Mesenchymal stem cell (in vitro differentiated cells and primary cell): Measurements from ENCODE around the gene NPW.

Experiments used
- DNase-seq: peaks from one replicate; pipeline ENCODE4 v3.0.0-alpha.2; 2013
- H2AFZ ChIP-seq: one replicate; pipeline ENCODE4 v1.6.1; 2013; ENCODE audit warnings: low read depth, mild to moderate bottlenecking, control low read depth, inconsistent platforms, low read length, moderate library complexity
- H2AK5ac ChIP-seq: 2 replicates; pipeline ENCODE4 v1.6.1; 2013; ENCODE audit warnings: low read length, moderate library complexity, mild to moderate bottlenecking, inconsistent platforms; ENCODE audit not compliant: severe bottlenecking
- H2BK120ac ChIP-seq: one replicate; pipeline ENCODE4 v1.6.1; 2013; ENCODE audit warnings: low read depth, mild to moderate bottlenecking, inconsistent platforms, low read length, moderate library complexity
- H2BK12ac ChIP-seq, 2 experiments: one replicate each; pipeline ENCODE4 v1.6.1; 2013; ENCODE audit warnings: inconsistent platforms in 2 of 2, low read length in 2 of 2, mild to moderate bottlenecking in 2 of 2, moderate library complexity in 2 of 2, control low read depth in 1 of 2
- H2BK15ac ChIP-seq: one replicate; pipeline ENCODE4 v1.6.1; 2013; ENCODE audit warnings: mild to moderate bottlenecking, low read depth, inconsistent platforms; ENCODE audit not compliant: poor library complexity, severe bottlenecking
- H2BK5ac ChIP-seq: 2 replicates; pipeline ENCODE4 v1.6.1; 2013; ENCODE audit warnings: low read depth, mild to moderate bottlenecking, low read length, control low read depth, inconsistent platforms; ENCODE audit not compliant: poor library complexity, severe bottlenecking
- H3K14ac ChIP-seq, 2 experiments: one replicate each; pipeline ENCODE4 v1.6.1; 2013; ENCODE audit warnings: inconsistent platforms in 2 of 2, low read length in 2 of 2, control low read depth in 1 of 2, mild to moderate bottlenecking in 1 of 2, moderate library complexity in 1 of 2
- H3K18ac ChIP-seq, 2 experiments: one replicate each; pipeline ENCODE4 v1.6.1; 2013; ENCODE audit warnings: inconsistent platforms in 2 of 2, low read length in 2 of 2, control low read depth in 1 of 2, low read depth in 1 of 2, mild to moderate bottlenecking in 1 of 2
- H3K23ac ChIP-seq, 2 experiments: one replicate each; pipeline ENCODE4 v1.6.1; 2013; ENCODE audit warnings: inconsistent platforms in 2 of 2, low read length in 2 of 2, mild to moderate bottlenecking in 2 of 2, moderate library complexity in 2 of 2, control low read depth in 1 of 2
- H3K27ac ChIP-seq: 2 replicates; pipeline ENCODE4 v1.5.1; 2013; ENCODE audit warnings: mild to moderate bottlenecking, moderate library complexity, low read length, control low read depth, inconsistent platforms; ENCODE audit not compliant: poor library complexity, severe bottlenecking
- H3K27me3 ChIP-seq, 2 experiments: 2 replicates each; pipeline versions ENCODE4 v1.6.1 to v1.7.0; 2013; ENCODE audit warnings: low read length in 2 of 2, mild to moderate bottlenecking in 2 of 2, moderate library complexity in 2 of 2, control low read depth in 1 of 2, inconsistent platforms in 1 of 2; ENCODE audit not compliant: control insufficient read depth in 1 of 2, insufficient read depth in 1 of 2
- H3K36me3 ChIP-seq, 2 experiments: 2 replicates each; pipeline versions ENCODE4 v1.6.1 to v1.7.0; 2013; ENCODE audit warnings: low read length in 2 of 2, control low read depth in 1 of 2, inconsistent platforms in 1 of 2, low read depth in 1 of 2, mild to moderate bottlenecking in 1 of 2; ENCODE audit not compliant: insufficient read depth in 2 of 2, control insufficient read depth in 1 of 2
- H3K4ac ChIP-seq, 2 experiments: one replicate each; pipeline ENCODE4 v1.6.1; 2013; ENCODE audit warnings: inconsistent platforms in 2 of 2, low read length in 2 of 2, mild to moderate bottlenecking in 2 of 2, moderate library complexity in 2 of 2, control low read depth in 1 of 2, low read depth in 1 of 2
- H3K4me1 ChIP-seq: 2 replicates; pipeline ENCODE4 v1.6.1; 2013; ENCODE audit warnings: low read depth, low read length, control low read depth; ENCODE audit not compliant: control insufficient read depth, insufficient read depth
- H3K4me2 ChIP-seq: 2 replicates; pipeline ENCODE4 v1.6.1; 2013; ENCODE audit warnings: low read length, mild to moderate bottlenecking, inconsistent platforms; ENCODE audit not compliant: poor library complexity, severe bottlenecking
- H3K4me3 ChIP-seq, 2 experiments: 2 replicates each; pipeline versions ENCODE4 v1.5.1 to v1.7.0; 2013; ENCODE audit warnings: low read length in 2 of 2, mild to moderate bottlenecking in 2 of 2, control low read depth in 1 of 2, low read depth in 1 of 2; ENCODE audit not compliant: insufficient read depth in 1 of 2
- H3K79me1 ChIP-seq: replicated peaks from 2 replicates; pipeline ENCODE4 v1.6.1; 2013; ENCODE audit warnings: mild to moderate bottlenecking, control low read depth, low read length, inconsistent platforms; ENCODE audit not compliant: poor library complexity, severe bottlenecking
- H3K9ac ChIP-seq: 2 replicates; pipeline ENCODE4 v1.7.0; 2013; ENCODE audit warnings: mild to moderate bottlenecking, low read length, moderate library complexity
- H3K9me3 ChIP-seq: 2 replicates; pipeline ENCODE4 v1.7.0; 2013; ENCODE audit warnings: mild to moderate bottlenecking, low read length; ENCODE audit not compliant: control insufficient read depth
- H4K8ac ChIP-seq: one replicate; pipeline ENCODE4 v1.6.1; 2013; ENCODE audit warnings: inconsistent platforms, mild to moderate bottlenecking, low read length, moderate library complexity
- H4K91ac ChIP-seq: one replicate; pipeline ENCODE4 v1.6.1; 2013; ENCODE audit warnings: mild to moderate bottlenecking, low read length, inconsistent platforms
- WGBS: methylation state at CpG from one replicate; pipeline ENCODE4 v1.1.7; 2013; ENCODE audit warnings: mixed read lengths; 5-methylcytosine and 5-hydroxymethylcytosine counted together

The NPW gene

DNA sequence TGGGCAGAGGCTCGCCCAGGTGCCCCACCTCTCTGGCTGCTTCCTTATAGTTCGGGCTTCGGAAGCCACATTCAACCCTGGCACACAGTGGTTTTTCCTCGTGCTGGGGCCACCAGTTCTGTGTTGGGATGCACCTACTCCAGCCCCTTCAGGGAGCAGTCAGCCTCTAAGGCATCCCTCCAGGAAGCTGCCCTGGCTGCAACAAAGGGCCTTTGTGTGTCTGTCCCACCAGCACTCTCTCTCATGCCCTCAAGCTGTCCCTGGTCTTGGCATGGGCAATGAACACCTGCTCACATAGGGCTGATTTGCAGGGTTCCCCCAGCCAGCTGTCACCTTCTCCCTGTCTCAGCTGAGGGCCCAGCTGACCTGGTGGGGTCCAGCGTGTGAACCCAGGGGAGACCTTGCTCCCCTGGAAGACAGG is 37.6 kb upstream of the NPW start:
- no peak overlapping the region for H3K4ac ChIP-seq
- H3K27me3 ChIP-seq, result peaks cover 35 to 41% of the 10 kb centered on the region in 2 experiments
- no peak for DNase-seq
- H3K14ac ChIP-seq, result no peak overlapping the region
- H2BK12ac ChIP-seq, result no peak overlapping the region
- H2AK5ac ChIP-seq, result no peak overlapping the region
- peaks cover 17% of the 10 kb centered on the region for H3K79me1 ChIP-seq
- no peak overlapping the region for H2AFZ ChIP-seq
- peaks cover 35% of the 10 kb centered on the region for H3K4me1 ChIP-seq
- H3K9ac ChIP-seq, result no peak overlapping the region
- no peak overlapping the region for H2BK15ac ChIP-seq
- H3K9me3 ChIP-seq, result no peaks in the 10 kb centered on the region
- no peak overlapping the region for H3K27ac ChIP-seq
- no peak overlapping the region for H3K23ac ChIP-seq
- no peak overlapping the region for H3K4me3 ChIP-seq
- H2BK120ac ChIP-seq, result no peak overlapping the region
- H2BK5ac ChIP-seq, result no peak overlapping the region
- peaks cover 31 to 51% of the 10 kb centered on the region in 2 experiments for H3K36me3 ChIP-seq
- H3K4me2 ChIP-seq, result no peak overlapping the region
- no peak overlapping the region for H3K18ac ChIP-seq
- no peak overlapping the region for H4K8ac ChIP-seq
- 63% methylated on average over 5 of the region's 5 CpGs for WGBS
- H4K91ac ChIP-seq, result no peak overlapping the region

GRCh38 chr16:1982991-1983543 is 36.5 kb upstream of the NPW start:
- H3K27me3 ChIP-seq, result peaks cover 35 to 41% of the 10 kb centered on the region in 2 experiments
- H2AFZ ChIP-seq, result peak overlapping the region; percentile 90
- no peak overlapping the region for H2BK12ac ChIP-seq
- H3K4me3 ChIP-seq, result peak overlapping the region; percentile 81 to 88
- H3K18ac ChIP-seq, result peak overlapping the region in 1 of 2 experiments; percentile 88
- H3K9ac ChIP-seq, result peak overlapping the region; percentile 81
- no peak overlapping the region for H3K14ac ChIP-seq
- WGBS, result 43% methylated on average over 19 of the region's 19 CpGs
- H3K36me3 ChIP-seq, result peaks cover 25 to 47% of the 10 kb centered on the region in 2 experiments
- no peak overlapping the region for H2BK120ac ChIP-seq
- H3K4me1 ChIP-seq, result peaks cover 35% of the 10 kb centered on the region
- no peak overlapping the region for H3K4ac ChIP-seq
- H2BK5ac ChIP-seq, result no peak overlapping the region
- no peak overlapping the region for H4K91ac ChIP-seq
- H3K4me2 ChIP-seq, result peak overlapping the region; percentile 97
- no peak overlapping the region for H2AK5ac ChIP-seq
- no peak overlapping the region for H2BK15ac ChIP-seq
- DNase-seq, result no peak
- H4K8ac ChIP-seq, result no peak overlapping the region
- peak overlapping the region in 1 of 2 experiments; percentile 91 for H3K23ac ChIP-seq
- peaks cover 20% of the 10 kb centered on the region for H3K79me1 ChIP-seq
- no peak overlapping the region for H3K27ac ChIP-seq
- H3K9me3 ChIP-seq, result no peaks in the 10 kb centered on the region

DNA sequence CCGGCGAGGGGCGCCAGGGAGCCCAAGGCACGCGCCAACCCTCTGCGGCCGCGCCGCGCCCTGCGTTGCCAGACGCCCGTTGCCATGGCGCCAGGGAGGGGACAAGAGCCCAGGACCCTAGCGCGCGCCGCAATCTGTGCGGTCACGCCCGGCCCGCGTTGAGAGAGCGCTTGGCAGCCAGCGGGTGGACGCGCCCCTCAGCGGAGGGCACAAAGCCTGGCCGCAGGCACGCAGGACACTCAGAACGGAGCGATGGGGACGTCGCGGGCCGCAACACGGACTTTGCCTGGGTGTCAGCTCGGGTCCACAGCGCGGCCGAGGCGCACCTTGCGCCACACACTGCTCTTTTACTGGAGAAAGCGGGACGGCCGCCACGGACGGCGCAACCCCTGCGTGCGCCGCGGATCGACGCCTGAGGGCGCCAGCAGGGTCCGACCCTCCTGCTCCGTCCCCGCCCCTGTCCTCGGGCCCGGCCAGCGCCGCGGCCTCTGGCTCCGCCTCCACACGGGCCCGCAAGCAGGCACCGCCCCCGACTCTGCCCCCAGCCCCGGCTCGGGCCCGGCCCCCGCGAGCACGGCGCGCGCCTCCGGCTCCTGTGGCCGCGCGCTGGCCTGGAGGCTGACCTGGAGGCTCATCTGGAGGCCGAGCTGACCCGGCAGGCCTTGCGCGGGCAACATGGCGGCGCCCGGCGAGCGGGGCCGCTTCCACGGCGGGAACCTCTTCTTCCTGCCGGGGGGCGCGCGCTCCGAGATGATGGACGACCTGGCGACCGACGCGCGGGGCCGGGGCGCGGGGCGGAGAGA is 35.8 kb upstream of the NPW start, which contains the start of gene GFER:
Gene GFER, plus strand, starts transcription at position 650 of the 803 bp plus-strand sequence. Its CDS starts 26 bp downstream, at position 676.
- Histone ChIP-seq H3K4me3 (peak within 1 kb of the TSS; percentile 81 to 88), H2BK12ac (peak within 1 kb of the TSS in 1 of 2 experiments; percentile 85), H3K79me1 (peaks cover 20% of the 10 kb centered on the region), H3K23ac (peak within 1 kb of the TSS in 1 of 2 experiments; percentile 91), H3K27me3 (peaks cover 39 to 44% of the 10 kb centered on the region in 2 experiments), H3K4ac (peak within 1 kb of the TSS; percentile 58 to 76), H3K18ac (peak within 1 kb of the TSS; percentile 75 to 88), H2BK120ac (peak within 1 kb of the TSS; percentile 74), H3K27ac (no peak within 1 kb of the TSS), H2BK5ac (no peak within 1 kb of the TSS), H3K4me2 (peak within 1 kb of the TSS; percentile 97), H3K4me1 (peaks cover 35% of the 10 kb centered on the region), H4K91ac (no peak within 1 kb of the TSS), H2AK5ac (no peak within 1 kb of the TSS), H2BK15ac (no peak within 1 kb of the TSS), H3K14ac (peak within 1 kb of the TSS in 1 of 2 experiments; percentile 91), H3K36me3 (peaks cover 19 to 44% of the 10 kb centered on the region in 2 experiments), H3K9ac (peak within 1 kb of the TSS; percentile 89), H4K8ac (peak within 1 kb of the TSS; percentile 96), H2AFZ (peak within 1 kb of the TSS; percentile 90), H3K9me3 (no peaks in the 10 kb centered on the region)
- WGBS, result under 1% methylated on average over 89 of the region's 109 CpGs
- DNase-seq, result peak; percentile 92
